ENCODE data around the gene CIRBP. TPM values are rescaled to one million over a fixed set of nuclear protein-coding genes. Genes with fewer than 3 reads are reported as not detected.

Gene CIRBP
- total RNA-seq, 1 donor from 2014 or later: 462 TPM

- Mint-ChIP-seq H3K27ac (no peak overlapping the region), H3K9me3 (ENCODE audit: low read depth) (no peaks in the 10 kb centered on the region), H3K4me3 (ENCODE audit: low read depth) (no peak overlapping the region), H3K4me1 (ENCODE audit: low read depth) (no peaks in the 10 kb centered on the region), H3K36me3 (ENCODE audit: insufficient read depth) (peaks cover 3% of the 10 kb centered on the region), H3K27me3 (no peaks in the 10 kb centered on the region)
- no peak for TF ChIP-seq CTCF (IDR thresholded peaks at IDR 0.05; ENCODE audit: unreplicated experiment)
- DNase-seq (ENCODE audit: low spot score, unreplicated experiment): no peak
These were observed 43.0 kb upstream of the CIRBP start for GRCh38 chr19:1226227-1226518.

GRCh38 chr19:1226522-1227303, 42.4 kb upstream of the CIRBP start:
- H3K36me3 Mint-ChIP-seq (ENCODE audit: insufficient read depth): peaks cover 5% of the 10 kb centered on the region
- no peaks in the 10 kb centered on the region for H3K9me3 Mint-ChIP-seq (ENCODE audit: low read depth)

GRCh38 chr19:1227304-1228054, 41.7 kb upstream of the CIRBP start:
- DNase-seq (ENCODE audit: low spot score, unreplicated experiment): no peak
- no peak for TF ChIP-seq CTCF (IDR thresholded peaks at IDR 0.05; ENCODE audit: unreplicated experiment)
- Mint-ChIP-seq H3K36me3 (ENCODE audit: insufficient read depth) (peaks cover 7% of the 10 kb centered on the region), H3K27ac (no peak overlapping the region), H3K4me1 (ENCODE audit: low read depth) (no peaks in the 10 kb centered on the region), H3K27me3 (no peaks in the 10 kb centered on the region), H3K4me3 (ENCODE audit: low read depth) (no peak overlapping the region), H3K9me3 (ENCODE audit: low read depth) (no peaks in the 10 kb centered on the region)

More at GRCh38 chr19:1226522-1227303, 42.4 kb upstream of the CIRBP start:
- H3K27me3 Mint-ChIP-seq: no peaks in the 10 kb centered on the region
- DNase-seq (ENCODE audit: low spot score, unreplicated experiment): no peak
- no peaks in the 10 kb centered on the region for H3K4me1 Mint-ChIP-seq (ENCODE audit: low read depth)
- H3K4me3 Mint-ChIP-seq (ENCODE audit: low read depth): no peak overlapping the region
- H3K27ac Mint-ChIP-seq: no peak overlapping the region
- TF ChIP-seq CTCF (IDR thresholded peaks at IDR 0.05; ENCODE audit: unreplicated experiment): no peak

- no peaks in the 10 kb centered on the region for H3K27me3 Mint-ChIP-seq
These were observed 40.8 kb upstream of the CIRBP start for GRCh38 chr19:1228161-1228957.

More at GRCh38 chr19:1228161-1228957, 40.8 kb upstream of the CIRBP start:
- no peak overlapping the region for H3K27ac Mint-ChIP-seq
- no peak overlapping the region for H3K4me3 Mint-ChIP-seq (ENCODE audit: low read depth)
- DNase-seq (ENCODE audit: low spot score, unreplicated experiment): no peak
- no peaks in the 10 kb centered on the region for H3K9me3 Mint-ChIP-seq (ENCODE audit: low read depth)
- no peaks in the 10 kb centered on the region for H3K4me1 Mint-ChIP-seq (ENCODE audit: low read depth)
- no peak for TF ChIP-seq CTCF (IDR thresholded peaks at IDR 0.05; ENCODE audit: unreplicated experiment)
- H3K36me3 Mint-ChIP-seq (ENCODE audit: insufficient read depth): peaks cover 7% of the 10 kb centered on the region

All from progenitor cell of endocrine pancreas (in vitro differentiated cells).